Measurements from ENCODE around the gene RAX.
"Not testable (repeated sequence)": the region's sequence is repeated elsewhere in the genome, so short reads cannot be mapped to it uniquely, and the experiment has no call there.

RAX gene

GRCh38 chr18:59264651-59265245 lies 8.5 kb downstream of the RAX start:
- no peak for DNase-seq (ENCODE audit: extremely low read depth, low read depth)
- TF ChIP-seq CTCF (IDR thresholded peaks at IDR 0.05; ENCODE audit: low read depth, low read length) = no peak

GRCh38 chr18:59264121-59264571 lies 9.1 kb downstream of the RAX start:
- TF ChIP-seq CTCF (IDR thresholded peaks at IDR 0.05; ENCODE audit: low read depth, low read length) = no peak
- no peak for DNase-seq (ENCODE audit: extremely low read depth, low read depth)

GRCh38 chr18:59263661-59264060 lies 9.6 kb downstream of the RAX start:
- no peak for TF ChIP-seq CTCF (IDR thresholded peaks at IDR 0.05; ENCODE audit: low read depth, low read length)
- no peak for DNase-seq (ENCODE audit: extremely low read depth, low read depth)

GRCh38 chr18:59262243-59262642 lies 11.0 kb downstream of the RAX start:
- not testable (repeated sequence) for DNase-seq (ENCODE audit: extremely low read depth, low read depth)

GRCh38 chr18:59261842-59262241 lies 11.4 kb downstream of the RAX start:
- not testable (repeated sequence) for DNase-seq (ENCODE audit: extremely low read depth, low read depth)

GRCh38 chr18:59255491-59255890 lies 17.8 kb downstream of the RAX start:
- DNase-seq (ENCODE audit: extremely low read depth, low read depth) = not testable (repeated sequence)

- peak; percentile 82 for TF ChIP-seq CTCF (IDR thresholded peaks at IDR 0.05; ENCODE audit: low read depth, low read length)
- DNase-seq (ENCODE audit: extremely low read depth, low read depth) = peak; percentile 81
Observed at GRCh38 chr18:59249199-59249774, 24.0 kb downstream of the RAX start.

- TF ChIP-seq CTCF (IDR thresholded peaks at IDR 0.05; ENCODE audit: low read depth, low read length) = no peak
- DNase-seq (ENCODE audit: extremely low read depth, low read depth) = no peak
Observed at GRCh38 chr18:59246796-59247195, 26.5 kb downstream of the RAX start.

GRCh38 chr18:59242906-59243305 lies 30.3 kb downstream of the RAX start:
- no peak for DNase-seq (ENCODE audit: extremely low read depth, low read depth)
- no peak for TF ChIP-seq CTCF (IDR thresholded peaks at IDR 0.05; ENCODE audit: low read depth, low read length)
